GM21390 (cell line): ENCODE data around the gene C4orf33.
"Not testable (repeated sequence)": the region's sequence is repeated elsewhere in the genome, so short reads cannot be mapped to it uniquely, and the experiment has no call there.

Source experiments
- ATAC-seq: cut with Tn5 transposase; IDR thresholded peaks from one replicate; pipeline ENCODE4 v1.9.1; 2021; ENCODE audit not compliant: unreplicated experiment

C4orf33 gene

DNA sequence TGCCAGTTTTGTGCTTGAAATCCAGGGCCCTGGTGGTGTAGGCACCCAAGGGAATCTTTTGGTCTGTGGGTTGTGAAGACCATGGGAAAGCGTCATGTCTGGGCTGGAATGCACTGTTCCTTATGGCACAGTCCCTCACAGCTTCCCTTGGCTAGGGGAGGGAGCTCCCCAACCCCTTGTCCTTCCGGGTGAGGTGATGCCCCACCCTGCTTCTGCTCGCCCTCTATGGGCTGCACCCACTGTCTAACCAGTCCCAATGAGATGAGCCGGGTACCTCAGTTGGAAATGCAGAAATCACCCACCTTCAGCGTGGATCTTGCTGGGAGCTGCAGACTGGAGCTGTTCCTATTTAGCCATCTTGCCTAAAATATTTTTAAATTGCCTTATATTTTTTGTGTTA, 30.7 kb downstream of the C4orf33 start:
- not testable (repeated sequence) for ATAC-seq

DNA sequence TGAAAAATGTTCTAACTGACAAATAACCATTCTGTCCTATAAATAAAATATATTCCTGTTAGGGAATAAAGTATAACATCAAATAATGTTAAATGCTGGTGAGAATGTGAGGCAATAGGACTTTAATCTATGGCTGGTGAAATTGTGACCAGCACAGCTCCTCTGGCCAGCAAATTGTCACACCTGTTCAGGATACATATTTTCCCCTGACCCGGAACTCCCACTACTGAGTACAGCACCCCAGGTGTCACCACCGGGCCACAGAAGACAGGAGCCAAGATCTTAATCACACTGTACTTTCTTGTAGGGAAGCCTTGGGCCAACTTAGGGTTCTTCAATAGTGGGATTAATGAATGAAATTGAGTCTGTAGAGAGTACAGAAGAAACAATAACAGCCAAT, 33.2 kb downstream of the C4orf33 start:
- ATAC-seq, result no peak

DNA sequence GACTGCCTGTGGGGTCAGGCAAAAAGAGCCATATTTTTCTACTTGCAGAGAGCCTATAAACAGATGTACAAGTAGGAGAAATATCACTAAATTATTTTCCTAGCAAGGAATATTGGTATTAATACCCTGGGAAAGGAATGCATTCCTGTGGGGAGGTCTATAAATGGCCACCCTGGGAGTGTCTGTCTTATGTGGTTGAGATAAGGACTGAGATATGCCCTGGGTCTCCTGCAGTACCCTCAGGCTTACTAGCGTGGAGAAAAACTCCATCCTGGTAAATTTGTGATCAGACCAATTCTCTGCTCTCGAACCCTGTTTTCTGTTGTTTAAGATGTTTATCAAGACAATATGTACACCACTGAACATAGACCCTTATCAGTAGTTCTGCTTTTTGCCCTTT, 35.4 kb downstream of the C4orf33 start:
- ATAC-seq, result no peak

DNA sequence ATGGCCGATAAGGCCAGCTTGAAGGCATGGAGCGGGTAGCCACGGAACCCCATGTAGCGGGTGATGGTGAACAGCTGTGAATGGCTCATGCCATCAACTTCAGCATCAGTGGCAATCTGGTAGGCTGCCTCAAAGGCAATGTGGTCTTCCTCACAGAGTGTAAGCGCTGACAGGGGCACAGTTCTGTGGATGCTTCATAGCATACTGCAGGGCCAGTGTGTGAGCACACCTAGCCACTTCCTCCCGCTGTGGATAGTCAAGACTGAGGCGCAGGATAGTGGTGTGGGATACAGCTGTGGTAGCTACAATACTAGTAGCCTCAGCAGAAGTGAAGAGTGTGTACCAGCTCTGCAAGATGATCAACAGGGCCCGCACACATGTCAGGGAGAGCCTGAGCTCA, 40.5 kb downstream of the C4orf33 start:
- ATAC-seq, result no peak

DNA sequence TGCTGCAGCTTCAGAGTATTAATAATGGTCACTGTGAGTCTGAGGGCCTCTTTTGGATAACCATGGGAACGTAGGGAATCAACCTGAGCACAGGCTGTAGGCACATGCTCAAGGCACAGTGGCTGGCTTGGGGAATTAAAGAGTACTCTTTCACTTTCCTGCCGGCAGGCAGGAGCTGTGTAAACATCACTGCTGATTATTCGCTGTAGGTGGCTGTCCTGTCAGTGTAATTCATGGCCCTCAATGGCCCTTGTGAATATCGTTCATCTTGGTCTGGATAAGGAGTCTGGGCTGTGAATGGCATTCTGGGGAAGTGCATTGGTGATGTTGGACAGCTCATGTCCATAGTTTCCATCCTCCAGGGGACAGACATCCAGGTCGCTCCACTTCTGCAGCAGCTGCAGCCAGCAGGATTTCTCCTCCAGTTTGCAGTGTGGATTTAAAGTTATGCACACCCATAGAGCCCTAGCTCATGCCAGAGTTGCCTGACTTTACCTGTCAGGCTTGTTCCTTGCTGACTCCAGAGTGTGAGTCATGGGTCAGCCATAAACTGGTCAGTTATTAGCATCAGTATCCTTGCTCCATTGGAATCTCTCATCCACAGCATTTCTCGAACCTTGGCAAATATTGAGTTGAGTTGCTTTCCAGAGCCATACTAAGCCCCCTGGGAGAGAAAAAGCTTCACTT, 43.0 kb downstream of the C4orf33 start:
- ATAC-seq, result no peak

DNA sequence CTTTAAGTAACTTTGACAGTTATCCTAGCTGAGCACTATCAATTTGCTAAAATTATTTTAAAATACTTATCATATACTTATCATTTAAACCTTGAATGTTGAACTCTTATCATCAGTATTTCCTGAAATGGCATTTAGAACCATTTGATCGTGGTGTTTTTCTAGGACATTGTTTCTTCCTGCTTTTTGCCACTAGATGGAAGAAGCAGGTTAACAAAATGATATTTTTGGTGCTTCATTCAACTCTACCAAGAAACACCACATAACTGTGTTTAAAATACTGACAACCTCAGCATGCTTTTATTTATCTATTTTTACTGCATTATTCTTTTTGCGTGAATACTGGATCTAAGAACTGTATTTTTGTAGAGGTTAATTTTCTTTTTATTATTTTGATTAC, 44.6 kb downstream of the C4orf33 start:
- no peak for ATAC-seq

DNA sequence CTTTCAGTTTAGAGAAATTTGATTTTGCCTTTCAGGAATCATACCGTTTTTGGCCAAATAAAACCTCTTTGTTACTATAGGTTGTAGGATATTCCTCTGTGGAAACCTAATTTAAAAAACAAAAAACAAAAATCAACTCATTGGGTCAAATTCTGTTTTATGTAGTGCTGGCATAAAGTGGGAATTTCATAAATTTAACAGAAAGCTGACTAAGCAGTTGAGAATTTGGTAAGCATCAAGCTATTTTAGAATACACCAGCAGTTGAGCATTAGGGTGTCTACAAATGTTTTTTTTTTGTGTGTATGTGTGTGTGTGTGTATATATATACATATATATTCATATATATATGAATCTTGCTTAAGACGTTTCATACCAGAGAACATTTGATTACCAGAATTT, 47.4 kb downstream of the C4orf33 start:
- no peak for ATAC-seq

DNA sequence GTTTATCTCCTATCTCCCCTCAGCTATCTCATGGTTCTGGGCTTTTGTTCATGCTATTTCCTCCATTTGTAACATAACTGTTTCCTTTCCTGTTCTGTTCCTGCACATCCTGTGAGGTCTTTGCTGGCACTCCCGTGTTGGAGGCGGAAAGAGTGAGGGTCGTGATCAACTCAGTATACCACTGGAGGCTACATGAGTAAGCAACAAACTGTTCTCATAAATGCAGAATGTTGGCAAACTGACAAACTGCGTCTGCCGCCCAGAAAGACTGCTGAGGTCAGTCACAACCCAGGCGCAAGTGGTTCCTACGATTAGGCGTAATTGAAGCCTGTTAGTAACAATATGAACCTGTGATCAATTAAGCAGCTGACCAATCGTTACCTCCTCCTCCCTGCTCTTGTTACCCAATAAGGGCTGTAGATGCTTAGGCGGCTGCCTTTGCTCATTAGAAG, 48.8 kb downstream of the C4orf33 start:
- no peak for ATAC-seq

DNA sequence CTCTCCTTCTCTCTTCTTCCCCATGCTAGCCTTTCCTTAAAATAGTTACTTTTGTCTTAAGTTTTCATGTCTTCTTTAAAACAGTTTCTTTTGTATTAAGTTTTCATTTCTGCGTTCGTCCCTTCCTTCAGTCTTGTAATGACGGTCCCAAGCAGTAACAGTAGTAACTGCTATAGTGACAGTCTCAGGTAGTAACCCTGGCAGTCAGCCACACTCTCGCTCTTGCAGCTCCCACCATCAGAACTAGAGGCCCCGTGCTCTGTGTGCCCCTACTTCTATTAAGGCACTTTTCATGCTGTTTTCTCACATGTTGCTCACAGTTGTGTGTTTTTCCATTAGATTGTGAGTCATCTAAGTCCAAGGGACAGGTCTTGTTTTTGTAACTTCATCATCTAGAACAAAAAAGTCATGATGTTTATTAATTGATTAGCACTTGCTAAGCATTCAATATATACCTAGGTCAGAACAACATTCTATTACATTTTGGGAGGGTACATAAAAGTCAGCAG, 49.3 kb downstream of the C4orf33 start:
- no peak for ATAC-seq

DNA sequence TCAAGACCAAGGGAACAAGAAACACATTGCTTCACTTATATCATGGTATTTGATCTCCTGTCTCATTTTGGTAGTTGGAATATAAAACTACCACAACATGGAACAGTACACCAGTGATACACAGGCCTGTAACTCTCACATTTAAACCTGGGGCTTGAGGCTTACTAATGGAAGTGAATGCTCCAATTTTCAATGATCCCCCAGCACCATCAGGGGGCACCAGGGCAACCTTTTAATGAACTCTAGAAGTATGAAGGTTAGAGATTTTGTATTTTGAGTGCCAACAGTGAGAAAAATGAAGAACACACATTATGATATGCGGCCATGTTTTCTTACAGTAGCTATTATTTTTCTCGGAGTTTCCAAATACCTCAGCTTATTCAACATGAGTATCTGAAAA, 50.7 kb downstream of the C4orf33 start:
- no peak for ATAC-seq

DNA sequence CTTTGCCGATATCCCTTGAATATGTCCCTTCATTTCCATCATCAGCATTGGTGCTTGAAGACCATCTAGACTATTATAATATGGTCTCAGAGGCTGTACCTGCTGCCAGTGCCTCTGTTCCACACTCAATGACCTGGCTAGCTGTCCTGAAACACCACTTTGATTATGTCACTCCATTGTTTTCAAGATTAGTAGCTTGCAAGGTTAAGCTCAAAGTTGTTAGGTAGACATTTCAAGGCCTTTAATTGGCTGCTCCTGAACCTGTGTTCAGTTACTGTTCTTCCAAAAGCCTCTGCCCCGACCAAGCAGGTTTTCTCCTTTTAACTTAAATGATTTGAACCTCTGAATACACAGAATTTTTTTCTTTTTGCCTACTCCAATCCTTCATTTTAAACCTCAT, 52.9 kb downstream of the C4orf33 start:
- no peak for ATAC-seq

DNA sequence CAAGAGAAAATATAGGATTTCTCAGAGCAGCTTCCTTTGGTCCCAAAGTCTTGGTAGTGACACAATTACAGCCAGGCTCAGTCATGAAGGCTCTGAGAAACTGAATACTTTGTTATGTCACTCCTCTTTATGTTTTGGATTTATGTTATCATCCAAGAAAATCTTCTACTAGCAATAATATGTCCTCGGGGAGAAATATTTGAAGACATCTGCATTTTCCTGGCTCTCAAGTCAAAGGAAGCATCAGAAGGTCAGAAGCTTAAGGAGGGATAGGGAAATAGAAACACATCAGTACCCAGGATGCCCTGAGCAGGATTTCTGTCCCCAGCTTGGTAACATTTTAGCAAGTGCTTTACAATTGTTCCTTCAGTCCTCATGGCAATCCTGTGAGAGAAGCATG, 54.0 kb downstream of the C4orf33 start:
- ATAC-seq, result no peak

DNA sequence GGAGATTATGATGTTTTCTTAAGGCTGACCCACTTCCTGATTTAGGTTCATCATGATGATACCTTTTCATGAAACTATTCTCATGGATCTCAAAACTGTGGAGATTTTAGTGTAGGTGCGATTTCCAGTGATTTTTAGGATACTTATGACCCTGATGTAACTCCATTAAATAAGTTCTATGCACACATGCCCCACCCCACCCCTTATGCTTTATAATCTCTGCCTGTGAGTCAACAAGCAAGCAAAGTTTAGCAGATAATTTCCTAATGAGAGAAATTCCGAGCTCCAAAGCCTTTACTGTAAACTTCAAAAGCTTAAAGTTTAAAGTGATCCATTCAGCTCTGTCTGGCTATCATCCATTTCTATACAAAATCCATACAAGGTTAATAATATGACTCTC, 56.4 kb downstream of the C4orf33 start:
- no peak for ATAC-seq

DNA sequence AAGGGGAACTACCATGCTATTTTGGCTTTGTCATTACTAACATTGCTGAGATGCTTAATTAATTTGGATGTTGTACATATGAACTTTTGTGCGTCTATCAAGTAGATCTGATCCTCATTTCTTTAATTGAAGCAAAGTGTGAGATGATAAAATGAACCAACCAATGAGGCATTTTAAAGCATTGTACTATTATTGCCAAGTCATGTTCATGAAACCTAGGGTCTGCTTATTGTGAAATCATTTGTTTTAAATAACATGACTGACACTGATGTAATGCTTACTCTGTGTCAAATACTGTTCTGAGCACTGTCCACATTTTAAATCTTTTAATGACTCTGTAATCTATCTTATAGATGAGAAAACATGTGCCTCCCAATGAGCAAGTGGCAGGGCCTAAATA, 57.7 kb downstream of the C4orf33 start:
- ATAC-seq, result no peak

DNA sequence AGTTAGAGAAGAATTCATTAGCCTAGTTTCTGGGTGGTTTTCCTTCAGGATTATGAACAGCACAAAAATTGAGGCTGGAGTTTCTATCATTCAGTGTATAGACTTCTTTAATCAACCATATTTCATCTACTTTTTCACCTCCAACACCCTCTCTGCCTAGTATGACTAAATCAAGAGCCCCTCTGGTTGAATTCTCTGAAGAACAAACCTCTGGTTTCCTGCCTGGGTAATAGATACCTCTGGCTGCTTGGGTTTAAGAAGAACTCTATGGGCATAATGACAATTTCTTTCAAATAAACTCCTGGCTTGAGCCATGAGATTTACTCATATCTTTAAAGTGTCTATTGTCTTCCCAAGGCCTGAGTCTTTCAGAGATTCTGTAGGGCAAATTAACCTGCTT, 66.5 kb downstream of the C4orf33 start:
- no peak for ATAC-seq

DNA sequence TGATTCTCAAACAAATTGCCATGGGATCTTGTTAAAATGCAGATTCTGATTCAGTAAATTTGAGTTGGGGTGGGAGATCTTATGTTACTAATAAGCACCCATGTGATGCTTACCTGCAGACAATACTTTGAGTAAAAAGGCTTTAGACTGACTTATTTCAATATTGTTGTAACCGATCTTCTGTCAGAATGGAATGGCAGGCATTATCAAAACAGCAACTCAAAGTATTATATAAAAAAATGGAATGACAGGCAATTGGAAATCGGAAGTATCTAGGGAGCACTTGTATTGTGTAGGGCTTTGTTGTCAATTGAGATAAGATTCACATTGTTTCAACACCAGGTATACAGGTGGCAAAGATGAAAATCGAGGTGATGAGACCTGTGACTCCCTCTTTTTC, 67.5 kb downstream of the C4orf33 start:
- no peak for ATAC-seq

DNA sequence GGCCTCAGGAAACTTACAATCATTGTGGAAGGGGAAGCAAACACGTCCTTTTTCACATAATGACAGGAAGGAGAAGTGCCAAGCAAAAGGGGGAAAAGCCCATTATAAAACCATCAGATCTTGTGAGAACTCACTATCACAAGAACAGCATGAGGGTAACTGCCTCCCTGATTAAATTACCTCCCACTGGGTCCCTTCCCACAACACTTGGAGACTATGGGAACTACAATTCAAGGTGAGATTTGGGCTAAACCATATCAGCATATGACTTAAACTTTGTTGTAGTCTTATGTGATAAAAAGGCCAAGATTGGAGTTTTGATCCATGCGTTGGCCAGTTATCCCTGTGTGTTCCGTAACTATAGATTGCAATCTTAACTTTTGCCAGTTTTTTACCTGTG, 68.3 kb downstream of the C4orf33 start:
- ATAC-seq, result no peak
